Activated CD8-positive, alpha-beta memory T cell treated with anti-CD3 and anti-CD28 coated beads, Interleukin-2, amount 50 U/mL, for 1 hour (primary cell): ENCODE results near the gene NAA15.
"Not testable (repeated sequence)": the region's sequence is repeated elsewhere in the genome, so short reads cannot be mapped to it uniquely, and the experiment has no call there.

Experiments used
- DNase-seq: peaks from one replicate; pipeline ENCODE4 v3.0.0-alpha.2; 2020; ENCODE audit errors: extremely low read depth

NAA15 gene

DNA sequence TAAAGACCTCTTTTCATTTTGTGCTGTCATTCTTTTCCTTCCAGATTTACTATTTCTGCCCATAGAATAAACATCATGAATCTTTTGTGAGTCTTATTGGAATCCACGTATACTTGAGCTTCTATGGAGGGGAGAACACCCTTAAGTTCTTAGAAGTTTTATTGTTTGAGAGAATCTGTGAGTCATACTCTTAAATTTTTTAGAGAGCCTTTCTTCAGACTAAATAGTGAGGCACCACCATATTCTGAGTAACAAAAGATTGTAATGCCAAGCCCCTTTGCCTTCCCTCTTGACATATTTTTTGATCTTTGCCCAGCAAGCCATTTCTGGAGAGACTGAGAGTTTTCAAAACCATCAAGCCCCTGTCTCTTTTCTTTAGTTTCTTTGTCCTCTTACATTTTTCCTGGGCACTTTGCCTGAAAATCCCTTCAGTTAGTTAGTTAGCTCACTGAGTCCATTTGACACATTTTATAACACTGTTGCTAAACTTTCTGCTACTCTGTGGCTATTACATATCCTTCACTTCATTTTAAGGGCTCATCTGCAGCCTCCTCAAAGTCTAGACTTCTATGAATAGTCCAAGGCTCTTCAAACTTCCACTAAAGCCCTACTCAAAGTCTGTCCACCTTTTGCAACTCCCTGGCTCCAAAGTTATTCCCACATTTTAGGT, 66.3 kb downstream of the NAA15 start:
- no peak for DNase-seq

DNA sequence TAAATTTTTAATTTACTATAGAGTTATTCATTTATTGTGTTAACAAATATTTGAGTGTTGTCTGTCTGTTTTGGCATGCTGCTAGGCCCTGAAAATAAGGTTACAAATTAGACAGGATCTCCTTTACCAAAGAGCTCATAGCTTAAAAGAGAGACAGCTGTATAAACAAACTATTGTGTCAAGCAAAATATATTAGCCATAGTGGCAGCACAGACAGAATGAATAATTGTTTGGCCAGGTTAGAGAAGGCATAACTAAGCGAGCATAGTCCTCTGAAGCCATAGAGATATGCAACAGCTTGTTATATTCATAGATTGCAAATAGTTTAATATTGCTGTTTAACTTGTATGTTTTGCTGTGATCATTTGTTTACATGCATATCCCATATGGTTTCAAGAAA, 67.7 kb downstream of the NAA15 start:
- DNase-seq, result no peak

DNA sequence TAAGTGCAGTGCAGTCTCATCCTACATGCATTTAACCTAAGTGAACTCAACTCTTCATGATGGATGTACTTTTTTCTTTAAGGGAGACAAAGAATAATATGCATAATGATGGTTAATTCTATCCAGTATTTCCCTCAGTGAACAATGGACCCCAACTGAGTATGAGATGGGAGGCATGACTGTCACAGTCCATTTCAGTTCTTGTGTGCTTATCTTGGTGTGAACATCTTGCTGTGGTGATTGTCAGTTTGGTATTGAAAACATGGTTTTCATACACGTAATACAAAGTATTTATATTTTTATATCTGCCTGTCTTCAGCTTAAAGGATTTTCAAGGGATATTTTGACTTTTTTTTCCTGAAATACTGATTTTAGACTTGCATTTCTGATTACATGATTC, 72.9 kb downstream of the NAA15 start:
- DNase-seq, result no peak

DNA sequence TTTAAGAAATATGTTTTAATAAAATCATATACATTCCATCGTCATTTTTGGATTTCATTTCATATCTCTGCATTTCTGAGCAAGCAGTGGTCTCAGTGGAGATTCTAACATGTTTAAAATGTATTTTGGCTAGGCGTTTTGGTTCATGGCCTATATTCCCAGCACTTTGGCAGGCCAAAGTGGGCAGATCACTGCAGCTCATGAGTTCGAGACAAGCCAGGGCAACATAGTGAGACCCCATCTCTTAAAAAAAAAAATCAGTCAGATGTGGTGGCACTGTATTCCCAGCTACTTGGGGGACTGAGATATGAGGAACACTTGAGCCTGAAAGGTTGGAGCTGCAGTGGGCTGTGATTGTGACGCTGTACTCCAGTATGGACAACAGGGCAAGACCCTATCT, 85.1 kb downstream of the NAA15 start:
- DNase-seq, result no peak

DNA sequence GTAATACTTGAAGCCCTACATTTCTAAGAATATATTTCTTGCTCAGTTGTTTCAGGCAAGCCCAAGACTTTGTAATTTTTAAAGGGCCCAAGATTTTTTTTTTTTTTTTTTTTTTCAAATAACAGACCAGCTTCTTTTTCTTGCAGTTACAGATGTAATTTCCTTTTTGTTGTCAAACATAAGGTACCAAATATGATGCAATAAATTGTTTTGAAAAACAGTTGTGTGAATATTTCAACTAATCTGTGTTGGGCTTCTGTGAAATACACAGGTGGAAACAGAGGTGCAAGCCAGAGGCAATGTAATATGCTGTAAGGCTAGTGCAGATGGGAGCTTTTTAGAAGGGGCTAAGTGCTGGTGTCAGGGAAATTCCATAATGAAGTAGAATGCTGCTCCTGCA, 87.8 kb downstream of the NAA15 start:
- DNase-seq, result no peak

DNA sequence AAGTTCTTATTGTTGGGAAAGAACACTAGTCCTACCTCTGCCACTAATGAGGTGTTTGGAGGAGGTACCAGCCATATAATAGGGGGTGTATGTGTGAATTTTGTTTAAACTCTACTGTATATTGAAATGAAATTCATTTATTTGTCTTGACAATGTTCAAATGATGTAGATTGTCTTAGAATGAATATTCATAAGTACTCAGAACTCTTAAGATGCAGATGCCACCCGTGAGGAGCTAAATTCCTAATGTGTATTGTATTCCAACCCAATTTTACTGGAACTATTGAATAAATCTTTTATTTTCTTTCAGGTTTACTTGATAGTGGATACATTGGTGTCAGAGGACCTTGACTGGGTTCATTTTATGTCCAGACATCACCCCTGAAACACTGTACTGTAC, 88.7 kb downstream of the NAA15 start:
- no peak for DNase-seq

DNA sequence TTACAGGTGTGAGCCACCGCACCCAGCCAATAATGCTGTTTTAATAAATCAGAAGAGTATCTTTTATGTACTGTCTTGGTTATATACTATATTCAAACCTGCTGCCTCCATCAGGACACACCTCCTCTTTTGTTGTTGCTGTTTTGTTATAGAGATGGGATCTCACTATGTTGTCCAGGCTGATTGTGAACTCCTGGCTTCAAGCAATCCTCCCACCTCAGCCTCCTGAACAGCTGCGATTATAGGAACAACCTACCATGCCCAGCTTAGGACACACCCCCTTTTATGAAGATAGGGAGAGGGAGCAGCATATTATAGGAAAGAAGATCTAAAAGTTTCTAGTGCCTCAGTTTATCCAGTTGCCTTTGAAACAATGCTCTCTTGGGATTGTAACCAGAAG, 90.4 kb downstream of the NAA15 start:
- no peak for DNase-seq

DNA sequence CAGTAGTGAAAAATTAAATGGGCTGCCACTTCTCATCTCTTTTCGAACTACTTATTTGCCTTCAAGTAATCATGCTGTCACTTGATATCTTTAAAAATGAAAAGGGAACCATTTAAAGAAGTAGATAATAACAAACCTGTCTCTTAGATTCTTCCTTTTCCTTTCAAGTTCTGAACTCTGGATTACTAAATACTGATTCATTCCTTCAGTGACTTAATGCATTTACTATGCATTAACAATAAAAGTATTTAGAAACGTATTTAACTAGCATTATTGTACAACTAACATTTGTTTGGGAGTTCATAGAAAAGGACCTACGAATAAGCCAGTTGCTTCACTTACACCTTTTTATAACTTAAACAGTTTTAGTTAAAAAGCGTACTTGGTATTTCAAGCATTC, 91.5 kb downstream of the NAA15 start:
- DNase-seq, result no peak

DNA sequence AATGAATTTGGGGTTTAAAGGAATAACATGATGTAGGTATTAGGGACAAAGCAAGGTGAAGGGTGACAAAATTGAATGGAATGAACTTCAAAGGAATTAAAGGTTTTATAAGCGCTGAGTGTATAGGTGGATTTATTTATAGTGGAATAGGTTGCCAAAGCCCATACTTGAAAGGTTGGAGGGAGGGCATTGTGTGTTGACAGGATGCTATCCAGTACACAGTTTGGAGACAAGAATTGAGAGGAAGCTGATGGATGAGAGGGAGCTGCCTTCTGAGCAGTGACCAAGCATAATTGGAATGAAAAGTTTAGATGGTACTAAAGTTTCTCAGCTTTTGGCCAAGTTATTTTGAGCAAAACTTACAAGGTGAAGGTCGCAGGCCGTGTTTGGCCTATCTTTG, 100.1 kb downstream of the NAA15 start:
- no peak for DNase-seq

DNA sequence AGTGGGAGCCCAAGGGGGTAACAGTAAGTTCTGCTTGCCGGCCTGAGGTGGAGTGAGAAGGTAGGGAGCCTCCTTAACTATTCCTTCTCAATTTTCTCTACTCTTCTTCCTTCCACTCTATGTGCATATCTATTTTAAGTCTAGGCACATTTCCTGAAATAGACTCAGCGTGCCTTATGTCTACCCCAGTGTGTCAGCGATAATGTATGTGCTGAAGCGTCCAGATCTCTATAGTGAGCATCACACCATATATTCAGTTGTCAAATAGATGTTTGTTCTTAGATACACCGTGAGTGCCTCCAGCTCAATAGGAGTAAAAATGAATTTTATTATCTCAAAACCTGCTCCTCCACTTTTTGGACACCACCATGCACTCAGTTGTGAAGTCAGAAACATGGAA, 101.1 kb downstream of the NAA15 start:
- DNase-seq, result no peak

DNA sequence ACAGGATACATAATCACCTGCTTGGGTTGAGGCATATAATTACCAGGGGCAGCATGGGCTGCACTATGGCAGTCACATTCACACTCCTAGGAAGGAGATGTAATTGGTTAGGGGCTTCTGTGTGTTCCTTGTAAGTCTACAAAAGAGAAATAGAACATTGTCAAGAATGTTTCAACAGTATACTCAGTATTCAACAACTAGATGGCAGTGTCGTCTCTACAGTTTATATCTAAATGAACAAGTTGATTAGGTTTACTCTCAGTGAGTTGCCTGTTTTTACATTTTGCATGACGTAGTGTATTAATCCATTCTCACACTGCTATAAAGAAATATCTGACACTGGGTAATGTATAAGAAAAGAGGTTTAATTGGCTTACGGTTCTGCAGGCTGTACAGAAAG, 102.2 kb downstream of the NAA15 start:
- DNase-seq, result no peak

DNA sequence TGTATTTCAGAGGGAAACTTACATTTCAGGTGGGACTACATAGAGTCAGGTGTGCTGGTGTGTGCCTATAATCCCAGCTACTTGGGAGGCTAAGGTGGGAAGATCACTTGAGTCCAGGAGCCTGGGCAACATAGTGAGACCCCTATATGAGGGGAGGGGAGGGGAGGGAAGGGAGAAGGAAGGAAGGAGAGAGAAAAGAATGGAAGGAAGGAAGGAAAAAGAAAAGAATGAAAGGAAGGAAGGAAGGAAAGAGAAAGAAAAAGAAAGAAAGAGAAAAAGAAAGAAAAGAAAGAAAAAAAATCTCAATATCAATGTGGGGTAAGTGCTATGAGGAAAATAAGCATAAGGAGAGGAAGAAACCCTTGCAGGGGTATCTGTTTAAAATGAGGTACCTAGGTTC, 109.0 kb downstream of the NAA15 start:
- no peak for DNase-seq

DNA sequence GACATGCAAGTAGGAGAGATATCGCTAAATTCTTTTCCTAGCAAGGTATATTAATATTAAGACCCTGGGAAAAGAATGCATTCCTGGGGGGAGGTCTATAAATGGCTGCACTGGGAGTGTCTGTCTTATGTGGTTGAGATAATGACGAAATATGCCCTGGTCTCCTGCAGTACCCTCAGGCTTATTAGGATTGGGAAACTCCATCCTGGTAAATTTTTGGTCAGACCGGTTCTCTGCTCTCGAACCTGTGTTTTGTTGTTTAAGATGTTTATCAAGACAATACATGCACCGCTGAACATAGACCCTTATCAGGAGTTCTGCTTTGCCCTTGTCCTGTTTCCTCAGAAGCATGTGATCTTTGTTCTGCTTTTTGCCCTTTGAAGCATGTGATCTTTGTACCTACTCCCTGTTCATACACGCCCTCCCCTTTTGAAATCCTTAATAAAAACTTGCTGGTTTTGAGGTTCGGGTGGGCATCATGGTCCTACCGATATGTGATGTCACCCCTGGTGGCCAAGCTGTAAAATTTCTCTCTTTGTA, 113.4 kb downstream of the NAA15 start:
- DNase-seq, result not testable (repeated sequence)

DNA sequence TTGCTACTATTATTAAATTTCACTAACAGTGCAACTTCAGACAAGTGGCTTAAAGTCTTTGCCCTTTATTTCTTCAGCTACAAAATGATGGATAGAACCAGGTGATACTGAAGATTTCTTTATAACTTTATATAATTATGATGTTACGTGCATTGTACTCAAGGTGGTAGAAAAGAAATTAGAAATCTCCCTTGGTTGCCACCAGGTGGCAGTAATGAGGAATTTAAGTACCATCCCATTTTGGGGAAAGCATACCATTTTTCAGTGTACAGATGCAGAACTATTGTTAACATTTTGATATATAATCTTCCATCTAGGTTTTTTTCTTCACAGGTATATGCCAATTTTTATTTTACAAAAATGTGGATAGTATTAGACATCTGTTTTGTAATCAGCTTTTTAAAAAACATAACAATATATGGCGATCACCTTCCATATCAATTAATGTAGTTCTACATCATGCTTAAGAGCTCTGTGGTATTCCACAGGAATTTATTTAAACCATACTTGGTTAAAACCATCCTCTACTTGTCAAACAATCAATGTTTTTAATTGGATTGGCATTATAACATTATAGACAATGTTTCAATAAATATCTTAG, 114.9 kb downstream of the NAA15 start:
- DNase-seq, result no peak

DNA sequence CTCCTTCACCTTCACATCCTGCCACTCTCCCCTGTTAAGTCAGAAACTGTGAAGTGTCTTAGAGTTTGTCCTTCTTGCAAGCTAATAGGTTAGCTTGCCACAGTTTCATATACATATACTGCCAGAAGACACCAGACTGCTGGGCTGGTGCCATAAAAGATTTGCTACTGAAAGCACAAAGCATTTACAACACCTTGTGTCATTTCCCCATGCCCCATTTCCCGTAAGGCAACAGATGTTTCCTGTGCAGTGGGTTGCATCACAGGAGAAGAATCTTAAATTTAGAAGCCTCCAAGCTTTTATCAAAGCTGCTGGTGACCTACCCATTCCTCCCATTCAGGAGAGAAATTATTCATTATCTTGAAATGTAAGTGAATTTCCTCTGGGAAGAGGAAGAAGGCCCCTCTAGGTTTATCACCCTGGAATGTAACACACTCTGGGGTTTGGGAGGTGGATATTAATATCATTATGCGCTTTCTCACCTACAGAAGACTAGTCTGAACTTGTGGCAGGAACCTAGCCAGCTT, 118.1 kb downstream of the NAA15 start:
- DNase-seq, result no peak

DNA sequence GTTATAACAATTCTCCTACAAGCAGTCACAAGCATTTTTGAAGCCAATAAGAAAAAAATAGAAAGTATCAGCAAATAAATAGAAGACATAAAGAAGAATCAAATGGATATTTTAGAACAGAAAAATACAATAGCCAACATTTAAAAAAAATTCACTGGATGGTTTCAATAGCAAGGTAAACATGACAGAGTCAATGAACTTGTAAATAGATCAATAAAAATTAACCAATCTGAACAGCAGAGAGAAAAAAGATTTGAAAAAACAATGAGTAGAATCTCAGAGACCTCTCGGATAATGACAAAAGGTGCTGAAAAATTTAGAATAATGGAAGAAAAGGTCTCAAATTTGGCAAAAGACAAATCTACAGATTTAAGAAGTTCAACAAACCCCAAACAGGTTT, 119.3 kb downstream of the NAA15 start:
- DNase-seq, result no peak

DNA sequence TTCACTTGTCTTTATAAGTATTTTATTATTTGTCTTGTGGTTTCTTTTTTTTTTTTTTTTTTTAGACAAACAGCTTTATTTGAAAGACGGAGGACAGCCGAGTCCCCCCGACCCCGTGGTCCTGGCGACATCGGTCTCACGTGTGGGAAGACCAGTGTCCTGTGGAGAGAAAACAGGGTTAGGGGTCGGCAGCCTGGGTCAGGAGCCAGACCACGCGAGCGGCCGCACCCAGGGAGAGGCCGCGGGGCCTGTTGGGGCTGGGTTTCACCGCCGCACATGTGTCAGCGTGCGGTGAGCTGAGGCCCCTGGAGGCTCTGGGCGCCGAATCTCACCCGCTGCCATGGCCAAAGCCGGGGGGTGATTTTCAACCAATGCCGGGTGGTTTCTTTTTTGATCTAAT, 134.8 kb downstream of the NAA15 start:
- no peak for DNase-seq

DNA sequence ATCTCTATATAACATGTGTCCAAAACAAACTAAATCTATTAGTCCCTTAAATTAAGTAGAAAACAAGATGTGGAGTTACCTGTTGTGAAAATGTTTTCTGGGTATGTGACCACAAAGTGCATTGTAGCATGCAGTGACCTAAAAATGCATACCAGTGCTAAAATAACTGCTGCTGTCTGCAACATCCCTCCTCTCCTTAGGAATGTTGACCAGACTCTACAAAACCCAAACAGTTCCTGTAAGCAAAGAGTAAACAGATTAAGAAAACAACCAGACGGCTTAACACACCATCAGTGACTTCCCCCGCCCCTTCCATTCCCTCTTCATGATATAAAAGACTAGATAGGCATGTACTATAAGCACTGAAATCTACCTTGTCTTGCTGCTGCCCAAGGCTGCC, 136.8 kb downstream of the NAA15 start:
- no peak for DNase-seq

DNA sequence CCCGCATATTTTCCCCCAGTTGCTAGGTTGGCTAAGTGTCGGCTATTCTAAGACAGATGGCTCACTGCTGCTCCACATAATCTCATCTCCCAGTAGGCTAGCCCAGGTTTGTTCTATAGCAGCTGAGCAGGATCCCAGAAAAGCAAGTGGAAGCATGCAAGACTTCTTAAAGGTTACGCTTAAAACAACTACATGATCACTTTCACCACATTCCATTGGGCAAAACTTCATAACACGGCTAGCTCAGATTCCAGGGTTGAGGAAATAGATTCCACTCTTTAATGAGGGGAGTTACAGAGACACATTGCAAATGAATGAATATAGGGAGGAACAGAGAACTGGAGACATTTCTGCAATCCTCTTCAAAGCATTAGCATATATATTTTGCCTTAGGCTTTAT, 139.7 kb downstream of the NAA15 start:
- DNase-seq, result no peak

DNA sequence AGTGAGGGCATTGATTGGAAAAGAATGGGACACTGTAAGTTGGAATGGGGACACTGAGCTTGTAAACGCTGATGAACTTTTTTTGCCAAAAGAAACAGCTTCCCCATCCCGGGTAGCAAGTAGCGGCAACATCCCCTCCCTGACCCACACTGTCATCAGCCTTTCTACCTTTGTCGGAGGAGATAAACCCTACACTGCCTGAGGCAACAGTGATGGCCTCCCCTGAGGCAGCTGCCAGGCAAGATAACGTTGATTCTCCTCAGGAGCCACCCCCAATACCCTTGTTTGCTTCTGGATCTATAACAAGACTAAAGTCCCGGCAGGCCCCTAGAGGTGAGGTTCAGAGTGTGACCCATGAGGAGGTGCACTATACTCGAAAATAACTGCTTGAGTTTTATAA, 142.4 kb downstream of the NAA15 start:
- DNase-seq, result no peak

DNA sequence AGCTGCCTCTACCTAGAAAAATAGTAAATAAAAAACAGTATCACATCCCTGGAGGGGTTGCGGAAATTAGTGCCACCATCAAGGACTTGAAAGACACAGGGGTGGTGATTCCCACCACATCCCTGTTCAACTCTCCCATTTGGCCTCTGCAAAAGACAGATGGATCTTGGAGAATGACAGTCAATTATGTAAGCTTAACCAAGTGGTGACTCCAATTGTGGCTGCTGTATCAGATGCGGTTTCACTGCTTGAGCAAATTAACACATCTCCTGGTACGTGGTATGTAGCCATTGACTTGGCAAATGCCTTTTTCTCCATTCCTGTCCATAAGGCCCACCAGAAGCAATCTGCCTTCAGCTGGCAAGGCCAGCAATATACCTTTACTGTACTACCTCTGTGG, 143.6 kb downstream of the NAA15 start:
- not testable (repeated sequence) for DNase-seq

DNA sequence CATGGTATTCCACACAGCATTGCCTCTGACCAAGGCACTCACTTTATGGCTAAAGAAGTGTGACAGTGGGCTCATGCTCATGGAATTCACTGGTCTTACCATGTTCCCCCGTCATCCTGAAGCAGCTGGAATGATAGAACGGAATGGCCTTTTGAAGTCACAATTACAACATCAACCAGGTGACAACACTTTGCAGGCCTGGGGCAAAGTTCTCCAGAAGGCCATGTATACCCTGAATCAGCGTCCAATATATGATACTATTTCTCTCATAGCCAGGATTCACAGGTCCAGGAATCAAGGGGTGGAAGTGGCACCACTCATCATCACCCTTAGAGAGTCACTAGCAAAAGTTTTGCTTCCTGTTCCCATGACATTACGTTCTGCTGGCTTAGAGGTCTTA, 145.8 kb downstream of the NAA15 start:
- not testable (repeated sequence) for DNase-seq

DNA sequence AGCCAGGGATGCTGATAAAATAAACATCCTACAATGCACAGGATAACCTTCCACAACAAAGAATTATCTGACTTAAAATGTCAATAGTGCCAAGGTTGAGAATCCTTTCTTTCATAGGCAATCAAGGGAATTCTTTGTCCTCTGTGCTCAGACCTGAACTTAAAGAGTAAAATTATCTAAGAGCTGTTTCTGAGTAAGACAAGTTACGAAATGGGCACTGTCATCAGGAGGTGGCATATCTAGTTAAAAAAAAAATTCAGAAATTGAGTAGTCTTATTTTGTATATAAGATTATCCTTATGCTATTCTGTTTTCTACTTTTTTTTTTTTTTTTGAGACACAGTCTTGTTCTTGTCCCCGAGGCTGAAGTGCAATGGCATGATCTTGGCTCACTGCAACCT, 149.3 kb downstream of the NAA15 start:
- no peak for DNase-seq

DNA sequence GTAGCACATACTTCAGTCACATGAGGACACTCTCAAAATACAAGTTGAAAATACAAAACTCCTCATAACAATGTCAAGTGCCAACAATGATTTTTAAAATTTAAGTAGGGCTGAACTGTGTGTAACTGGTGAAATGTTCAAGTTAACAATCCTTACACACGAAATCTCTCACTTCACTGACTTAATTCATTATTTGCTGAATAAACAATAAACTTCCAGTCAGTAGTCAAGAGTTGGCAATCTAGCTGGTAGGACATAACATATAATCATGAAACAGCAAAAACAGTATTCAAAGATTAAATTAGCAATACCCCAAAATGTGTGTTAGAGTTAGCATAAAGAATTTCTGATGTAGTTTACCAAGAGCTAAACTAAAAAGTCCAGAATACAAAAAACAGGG, 150.7 kb downstream of the NAA15 start:
- DNase-seq, result no peak
